HG02571 (cell line): ENCODE data around the gene MMP1.

Source experiments
- ATAC-seq: cut with Tn5 transposase; IDR thresholded peaks from one replicate; pipeline ENCODE4 v1.9.1; 2021; ENCODE audit warnings: mild to moderate bottlenecking, moderate library complexity; ENCODE audit not compliant: unreplicated experiment

Gene MMP1

GRCh38 chr11:102807921-102808320, 10.0 kb upstream of the MMP1 start:
- no peak for ATAC-seq

- no peak for ATAC-seq
These were observed 8.3 kb upstream of the MMP1 start for GRCh38 chr11:102806296-102806695.

- no peak for ATAC-seq
These were observed 4.4 kb upstream of the MMP1 start for GRCh38 chr11:102802341-102802740.

- ATAC-seq, result no peak
These were observed 2.8 kb upstream of the MMP1 start for GRCh38 chr11:102800767-102801166.

GRCh38 chr11:102799681-102800340, 1.9 kb upstream of the MMP1 start:
- ATAC-seq, result no peak

GRCh38 chr11:102794382-102794781, 3.6 kb downstream of the MMP1 start:
- ATAC-seq, result peak; percentile 92

GRCh38 chr11:102793677-102794290, 4.2 kb downstream of the MMP1 start:
- ATAC-seq, result no peak

- no peak for ATAC-seq
These were observed 5.4 kb downstream of the MMP1 start for GRCh38 chr11:102792604-102793003.

GRCh38 chr11:102791271-102792036, 6.5 kb downstream of the MMP1 start:
- ATAC-seq, result no peak

GRCh38 chr11:102788334-102788995, 9.5 kb downstream of the MMP1 start:
- no peak for ATAC-seq

GRCh38 chr11:102784380-102784779, 13.6 kb downstream of the MMP1 start:
- no peak for ATAC-seq

- no peak for ATAC-seq
These were observed 14.2 kb downstream of the MMP1 start for GRCh38 chr11:102783720-102784119.

- ATAC-seq, result no peak
These were observed 14.9 kb downstream of the MMP1 start for GRCh38 chr11:102783016-102783415.

- ATAC-seq, result no peak
These were observed 16.3 kb downstream of the MMP1 start for GRCh38 chr11:102781676-102782075.

GRCh38 chr11:102780491-102780918, 17.5 kb downstream of the MMP1 start, which contains the start of gene MMP10:
TSS of gene MMP10 (minus strand) at chr11:102780628. CDS start at chr11:102780591, 37 bp downstream.
- no peak for ATAC-seq

GRCh38 chr11:102776454-102776853, 21.5 kb downstream of the MMP1 start:
- no peak for ATAC-seq

GRCh38 chr11:102773386-102773785, 24.6 kb downstream of the MMP1 start:
- ATAC-seq, result no peak

- no peak for ATAC-seq
These were observed 26.6 kb downstream of the MMP1 start for GRCh38 chr11:102771351-102771750.

- ATAC-seq, result no peak
These were observed 27.8 kb downstream of the MMP1 start for GRCh38 chr11:102770191-102770590.

GRCh38 chr11:102767800-102768199, 30.2 kb downstream of the MMP1 start:
- no peak for ATAC-seq

GRCh38 chr11:102763440-102763839, 34.5 kb downstream of the MMP1 start:
- no peak for ATAC-seq
